ENCODE data around the gene LHFPL2. TPM values are rescaled to one million over a fixed set of nuclear protein-coding genes. Genes with fewer than 3 reads are reported as not detected.

LHFPL2 gene
- total and polyA plus RNA-seq, 9 donors = 38.0 to 90.9 (median 53.3) TPM

DNA sequence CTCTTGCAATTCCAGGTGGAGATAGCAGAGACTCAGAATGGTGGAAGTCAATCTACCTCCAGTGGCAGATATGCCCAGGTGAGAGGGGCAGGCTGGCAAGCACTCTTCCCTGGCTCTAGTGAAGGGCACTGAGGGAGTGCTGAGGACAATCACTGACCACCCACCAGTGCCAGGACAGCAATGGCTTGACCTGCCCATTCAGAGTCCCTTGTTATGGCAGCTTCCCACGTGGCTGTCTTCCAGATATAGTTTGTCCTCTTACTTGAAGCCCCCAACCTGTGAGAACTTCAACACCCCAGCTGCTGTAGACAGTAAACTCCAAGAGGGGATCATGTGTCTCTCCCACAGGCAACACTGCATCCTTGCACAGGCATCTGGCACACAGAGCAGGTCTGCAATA, 104.7 kb downstream of the LHFPL2 start:
- Histone ChIP-seq H3K9me3 (replicated peaks; ENCODE audit: control insufficient read depth, low read depth, low read length) (no peaks in the 10 kb centered on the region), H3K27ac (ENCODE audit: low read length) (peak overlapping the region; percentile 85), H3K4me3 (ENCODE audit: low read length) (no peak overlapping the region), H3K4me1 (ENCODE audit: control insufficient read depth, insufficient read depth, low read length) (peaks cover 80% of the 10 kb centered on the region), H3K36me3 (ENCODE audit: control insufficient read depth, insufficient read depth, low read length) (peaks cover 12% of the 10 kb centered on the region), H3K27me3 (ENCODE audit: control insufficient read depth, insufficient read depth, low read length) (no peaks in the 10 kb centered on the region)
- WGBS (ENCODE audit: insufficient coverage) = 38% methylated on average over 1 of the region's 1 CpG
- no peak for DNase-seq

DNA sequence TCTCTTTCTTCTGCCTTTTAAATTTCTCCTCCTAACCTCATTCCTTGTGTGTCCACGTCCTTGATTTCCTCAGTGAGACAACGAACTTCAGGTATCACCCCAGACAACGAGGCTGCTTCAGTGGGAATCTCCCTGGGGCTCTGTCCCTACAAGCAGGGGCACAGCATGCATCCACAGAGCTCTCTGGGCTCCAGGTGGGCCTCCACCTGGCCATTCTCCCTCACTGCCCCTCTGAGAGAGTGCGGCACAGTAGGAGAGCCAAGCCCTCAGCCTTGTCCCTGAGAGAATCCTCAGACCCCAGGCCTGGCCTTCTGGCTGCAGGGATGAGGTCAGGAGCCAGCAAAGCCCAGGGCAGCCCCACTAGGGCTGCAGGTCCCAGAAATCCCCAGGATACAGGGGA, 105.3 kb downstream of the LHFPL2 start:
- WGBS (ENCODE audit: insufficient coverage) = 67% methylated on average over 4 of the region's 4 CpGs
- Histone ChIP-seq H3K27ac (ENCODE audit: low read length) (peak overlapping the region; percentile 85), H3K9me3 (replicated peaks; ENCODE audit: control insufficient read depth, low read depth, low read length) (no peaks in the 10 kb centered on the region), H3K4me1 (ENCODE audit: control insufficient read depth, insufficient read depth, low read length) (peaks cover 75% of the 10 kb centered on the region), H3K27me3 (ENCODE audit: control insufficient read depth, insufficient read depth, low read length) (no peaks in the 10 kb centered on the region), H3K4me3 (ENCODE audit: low read length) (no peak overlapping the region), H3K36me3 (ENCODE audit: control insufficient read depth, insufficient read depth, low read length) (peaks cover 11% of the 10 kb centered on the region)
- DNase-seq = no peak

DNA sequence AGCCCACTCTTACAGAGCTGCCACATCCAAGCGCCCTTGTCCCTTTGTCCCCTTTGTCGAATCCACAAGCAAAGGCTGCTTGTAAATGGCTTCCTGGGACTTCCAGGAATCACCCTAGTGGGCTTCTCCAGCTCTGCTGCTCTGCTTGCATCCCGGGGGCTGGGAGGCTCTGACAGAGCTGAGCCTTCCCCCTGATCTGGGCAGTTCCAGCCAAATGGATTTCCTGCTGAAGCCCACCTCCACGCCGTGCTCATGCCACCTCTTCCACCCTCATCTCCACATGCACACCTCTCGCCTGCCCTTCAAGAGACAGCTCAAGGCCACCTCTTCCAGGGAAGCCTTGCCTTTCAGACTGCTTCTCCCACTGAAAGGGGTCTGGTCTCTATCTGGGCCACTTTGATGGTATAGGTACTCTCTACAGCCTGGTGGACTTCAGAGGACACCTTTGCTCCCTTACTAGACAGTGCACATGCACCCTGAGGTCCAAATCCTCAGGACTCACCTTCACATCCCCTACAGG, 106.2 kb downstream of the LHFPL2 start:
- Histone ChIP-seq H3K36me3 (ENCODE audit: control insufficient read depth, insufficient read depth, low read length) (peaks cover 11% of the 10 kb centered on the region), H3K27ac (ENCODE audit: low read length) (no peak overlapping the region), H3K4me1 (ENCODE audit: control insufficient read depth, insufficient read depth, low read length) (peaks cover 72% of the 10 kb centered on the region), H3K27me3 (ENCODE audit: control insufficient read depth, insufficient read depth, low read length) (no peaks in the 10 kb centered on the region), H3K4me3 (ENCODE audit: low read length) (no peak overlapping the region), H3K9me3 (replicated peaks; ENCODE audit: control insufficient read depth, low read depth, low read length) (no peaks in the 10 kb centered on the region)
- DNase-seq = no peak
- WGBS (ENCODE audit: insufficient coverage) = 65% methylated on average over 5 of the region's 6 CpGs

DNA sequence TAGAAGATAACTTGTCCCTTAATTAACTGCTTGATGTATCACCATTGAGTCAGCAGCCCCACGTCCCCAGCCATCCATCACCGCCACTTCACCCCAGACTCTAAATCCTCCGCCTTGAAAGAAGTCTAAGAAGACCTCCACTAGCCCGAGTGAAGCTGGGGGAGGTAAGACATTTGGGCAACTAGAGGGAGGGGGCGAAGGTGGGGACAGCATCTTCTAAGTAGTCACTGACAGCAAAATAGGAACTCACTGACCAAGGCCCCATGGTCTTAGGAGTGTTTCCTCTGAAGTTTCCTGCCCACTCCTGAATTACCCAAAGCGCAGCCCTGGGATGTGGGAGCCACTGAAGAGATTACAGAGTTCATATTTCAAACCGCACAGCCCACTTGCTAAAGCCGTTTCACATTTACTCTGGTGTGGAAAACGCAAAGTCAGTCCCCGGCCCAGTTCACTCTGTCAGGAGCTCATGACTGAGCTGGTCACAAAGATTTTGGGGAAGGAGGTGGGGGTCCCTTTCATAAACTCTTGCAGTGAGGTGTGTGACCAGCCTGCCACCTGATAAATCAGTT, 107.4 kb downstream of the LHFPL2 start:
- Histone ChIP-seq H3K9me3 (replicated peaks; ENCODE audit: control insufficient read depth, low read depth, low read length) (no peaks in the 10 kb centered on the region), H3K4me1 (ENCODE audit: control insufficient read depth, insufficient read depth, low read length) (peaks cover 68% of the 10 kb centered on the region), H3K27ac (ENCODE audit: low read length) (peak overlapping the region; percentile 57), H3K36me3 (ENCODE audit: control insufficient read depth, insufficient read depth, low read length) (peaks cover 11% of the 10 kb centered on the region), H3K4me3 (ENCODE audit: low read length) (no peak overlapping the region), H3K27me3 (ENCODE audit: control insufficient read depth, insufficient read depth, low read length) (no peaks in the 10 kb centered on the region)
- WGBS (ENCODE audit: insufficient coverage) = 11% methylated on average over 3 of the region's 10 CpGs
- DNase-seq = no peak

DNA sequence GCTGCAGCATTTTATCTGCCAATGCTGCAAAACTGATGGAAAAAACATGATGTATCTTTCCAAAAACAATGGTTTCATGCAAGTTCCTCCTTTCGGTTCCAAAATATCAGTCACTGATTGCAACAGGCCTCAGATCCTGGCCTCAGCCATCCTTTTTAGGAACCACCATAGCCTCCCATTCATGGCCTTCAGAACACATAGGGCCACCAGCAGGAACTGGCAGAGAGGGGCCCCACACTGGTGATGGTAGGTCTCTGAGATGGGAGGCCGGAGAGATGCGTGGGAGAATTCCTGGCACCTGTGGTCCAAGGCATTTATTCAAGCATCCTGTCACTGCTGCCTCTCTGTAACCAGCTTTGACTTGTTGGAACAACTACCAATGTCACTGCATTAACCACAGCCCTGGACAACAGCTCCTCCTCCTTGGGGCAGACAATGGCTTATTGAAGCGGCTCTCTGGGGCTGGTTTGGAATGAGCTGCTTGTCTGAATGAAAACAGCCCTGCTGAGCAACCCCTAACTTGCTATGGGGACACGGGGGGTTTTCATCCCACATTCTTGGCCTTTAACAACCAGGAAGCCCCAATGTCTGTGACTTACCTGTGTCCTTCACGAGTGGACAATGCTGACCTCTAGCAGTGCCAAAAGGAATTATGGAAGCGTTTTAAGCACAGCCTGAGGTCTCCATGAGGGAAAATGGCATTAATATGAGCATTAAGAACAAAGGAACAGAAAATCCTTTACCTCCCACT, 108.1 kb downstream of the LHFPL2 start:
- Histone ChIP-seq H3K4me1 (ENCODE audit: control insufficient read depth, insufficient read depth, low read length) (peaks cover 66% of the 10 kb centered on the region), H3K27ac (ENCODE audit: low read length) (peak overlapping the region; percentile 57), H3K4me3 (ENCODE audit: low read length) (no peak overlapping the region), H3K36me3 (ENCODE audit: control insufficient read depth, insufficient read depth, low read length) (peaks cover 11% of the 10 kb centered on the region), H3K27me3 (ENCODE audit: control insufficient read depth, insufficient read depth, low read length) (no peaks in the 10 kb centered on the region), H3K9me3 (replicated peaks; ENCODE audit: control insufficient read depth, low read depth, low read length) (no peaks in the 10 kb centered on the region)
- 50% methylated on average over 2 of the region's 7 CpGs for WGBS (ENCODE audit: insufficient coverage)
- DNase-seq = peak; percentile 88

DNA sequence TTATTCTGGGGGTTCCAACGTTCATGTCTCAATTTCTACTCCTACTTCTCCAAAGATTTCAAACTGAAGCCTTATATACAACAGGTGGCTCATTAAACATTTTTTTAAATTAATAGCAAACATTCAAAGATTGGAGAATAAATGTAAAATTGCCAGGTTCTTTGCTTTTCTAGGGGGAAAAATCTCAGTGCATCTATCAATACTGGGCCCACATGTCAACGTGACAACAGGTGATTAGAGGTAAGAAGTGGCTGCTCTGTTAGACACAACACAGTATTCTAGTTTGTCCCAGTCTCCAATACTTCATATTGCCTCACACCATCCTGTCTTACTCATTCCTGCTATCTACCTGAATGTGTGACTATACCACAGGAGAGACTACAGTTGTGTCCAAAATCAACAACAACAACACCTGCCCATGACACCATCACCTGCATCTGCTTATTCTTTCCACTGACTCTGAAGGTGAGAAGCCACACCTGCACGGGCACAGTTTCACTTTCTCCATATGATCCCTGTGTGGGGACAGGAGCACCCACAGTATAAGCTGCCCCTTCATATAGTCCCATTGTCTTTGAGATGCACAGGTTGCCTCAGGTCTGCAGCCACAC, 110.2 kb downstream of the LHFPL2 start:
- WGBS (ENCODE audit: insufficient coverage) = 100% methylated on average over 1 of the region's 3 CpGs
- Histone ChIP-seq H3K27ac (ENCODE audit: low read length) (no peak overlapping the region), H3K9me3 (replicated peaks; ENCODE audit: control insufficient read depth, low read depth, low read length) (no peaks in the 10 kb centered on the region), H3K4me3 (ENCODE audit: low read length) (no peak overlapping the region), H3K36me3 (ENCODE audit: control insufficient read depth, insufficient read depth, low read length) (peaks cover 12% of the 10 kb centered on the region), H3K4me1 (ENCODE audit: control insufficient read depth, insufficient read depth, low read length) (peaks cover 60% of the 10 kb centered on the region), H3K27me3 (ENCODE audit: control insufficient read depth, insufficient read depth, low read length) (no peaks in the 10 kb centered on the region)
- DNase-seq = no peak

DNA sequence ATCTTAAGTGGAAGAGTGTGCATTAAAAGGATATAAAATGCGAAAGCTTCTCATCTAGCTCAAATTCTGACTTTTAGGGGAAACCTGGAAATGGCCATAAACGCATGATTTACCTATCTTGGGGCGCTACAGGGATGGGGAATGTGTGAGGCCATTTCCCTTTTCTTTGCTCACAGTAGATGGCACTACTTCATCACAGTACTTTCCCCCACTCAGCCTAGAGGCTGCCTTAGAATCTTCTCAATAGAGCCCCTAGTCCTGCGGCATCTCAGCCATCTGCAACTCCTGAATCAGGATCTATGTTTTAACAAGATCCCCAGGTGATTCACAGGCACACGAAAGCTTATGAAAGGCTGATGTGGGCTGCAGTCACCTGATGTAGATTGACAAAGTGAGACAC, 110.8 kb downstream of the LHFPL2 start:
- H3K4me1 ChIP-seq (ENCODE audit: control insufficient read depth, insufficient read depth, low read length) = peaks cover 55% of the 10 kb centered on the region

DNA sequence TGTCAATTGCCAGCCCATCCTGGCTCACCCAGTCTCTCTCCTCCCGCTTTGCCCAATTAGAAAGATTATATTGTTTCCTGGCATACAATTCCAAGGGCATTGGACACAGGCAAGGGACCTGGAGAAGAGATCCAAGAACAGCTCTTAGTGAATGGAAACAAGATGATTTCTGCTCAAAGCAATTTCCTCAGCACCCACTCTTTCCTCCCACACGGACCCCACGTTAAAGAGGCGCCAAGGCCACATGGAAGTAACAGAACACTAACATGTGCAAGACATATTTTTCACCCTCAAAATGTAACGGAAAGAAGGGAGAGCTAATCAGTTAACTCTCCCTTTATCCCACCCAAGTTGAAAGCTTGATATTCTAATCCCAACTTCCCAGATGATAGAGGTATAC, 111.2 kb downstream of the LHFPL2 start:
- H3K9me3 ChIP-seq (replicated peaks; ENCODE audit: control insufficient read depth, low read depth, low read length) = no peaks in the 10 kb centered on the region
- H3K4me1 ChIP-seq (ENCODE audit: control insufficient read depth, insufficient read depth, low read length) = peaks cover 50% of the 10 kb centered on the region
- H3K4me3 ChIP-seq (ENCODE audit: low read length) = no peak overlapping the region
- no peaks in the 10 kb centered on the region for H3K27me3 ChIP-seq (ENCODE audit: control insufficient read depth, insufficient read depth, low read length)
- peaks cover 8% of the 10 kb centered on the region for H3K36me3 ChIP-seq (ENCODE audit: control insufficient read depth, insufficient read depth, low read length)
- no peak overlapping the region for H3K27ac ChIP-seq (ENCODE audit: low read length)
- DNase-seq = no peak
- WGBS (ENCODE audit: insufficient coverage) = no CpG with 5 or more reads among the region's 5 CpGs

More for the DNA sequence above, 110.8 kb downstream of the LHFPL2 start:
- H3K27me3 ChIP-seq (ENCODE audit: control insufficient read depth, insufficient read depth, low read length) = no peaks in the 10 kb centered on the region
- peak; percentile 86 for DNase-seq
- no peak overlapping the region for H3K27ac ChIP-seq (ENCODE audit: low read length)
- no peaks in the 10 kb centered on the region for H3K9me3 ChIP-seq (replicated peaks; ENCODE audit: control insufficient read depth, low read depth, low read length)
- H3K36me3 ChIP-seq (ENCODE audit: control insufficient read depth, insufficient read depth, low read length) = peaks cover 8% of the 10 kb centered on the region
- H3K4me3 ChIP-seq (ENCODE audit: low read length) = no peak overlapping the region
- WGBS (ENCODE audit: insufficient coverage) = 35% methylated on average over 2 of the region's 5 CpGs

DNA sequence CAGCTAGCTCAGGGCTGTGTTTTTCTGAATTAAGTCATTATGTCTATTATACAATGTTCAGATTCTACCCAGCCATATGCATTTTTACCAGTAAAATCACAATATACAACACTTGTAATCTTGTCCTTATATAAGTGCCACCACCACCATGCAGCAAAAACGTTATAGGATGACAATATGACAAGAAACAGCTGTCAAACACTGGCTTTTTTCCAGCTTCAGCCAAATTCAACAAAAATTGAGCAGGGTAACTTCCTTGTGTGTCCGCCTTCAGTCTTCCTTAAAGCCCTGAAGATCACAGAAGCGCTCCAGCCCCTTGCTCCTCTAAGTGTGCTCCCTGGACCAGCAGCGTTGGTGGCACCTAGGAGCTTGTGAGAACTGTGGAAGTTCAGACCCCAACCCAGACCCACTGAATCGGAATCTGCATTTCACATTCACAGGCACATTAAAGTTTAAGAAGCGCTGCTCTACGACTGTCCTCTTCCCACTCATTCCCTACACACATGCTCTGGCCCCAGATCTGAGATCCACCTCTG, 111.8 kb downstream of the LHFPL2 start:
- H3K4me3 ChIP-seq (ENCODE audit: low read length) = no peak overlapping the region
- peaks cover 6% of the 10 kb centered on the region for H3K36me3 ChIP-seq (ENCODE audit: control insufficient read depth, insufficient read depth, low read length)
- WGBS (ENCODE audit: insufficient coverage) = 52% methylated on average over 7 of the region's 7 CpGs
- no peaks in the 10 kb centered on the region for H3K9me3 ChIP-seq (replicated peaks; ENCODE audit: control insufficient read depth, low read depth, low read length)
- H3K27me3 ChIP-seq (ENCODE audit: control insufficient read depth, insufficient read depth, low read length) = no peaks in the 10 kb centered on the region
- no peak for DNase-seq
- peaks cover 45% of the 10 kb centered on the region for H3K4me1 ChIP-seq (ENCODE audit: control insufficient read depth, insufficient read depth, low read length)
- no peak overlapping the region for H3K27ac ChIP-seq (ENCODE audit: low read length)

DNA sequence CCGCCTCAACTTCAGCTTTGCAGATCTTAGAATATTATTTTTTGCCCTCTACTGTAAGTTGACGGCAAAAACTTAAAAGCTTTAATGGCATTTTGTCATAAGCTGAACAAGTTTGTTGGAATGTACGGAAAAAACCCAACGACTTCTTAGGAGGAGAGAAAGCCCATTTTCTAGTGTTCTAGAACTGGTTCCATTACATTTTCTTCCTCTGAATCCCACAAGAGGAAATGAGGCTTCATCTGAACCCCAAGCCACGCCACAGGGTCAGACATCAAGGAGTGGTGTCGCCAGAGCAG, 113.7 kb downstream of the LHFPL2 start:
- H3K9me3 ChIP-seq (replicated peaks; ENCODE audit: control insufficient read depth, low read depth, low read length) = no peaks in the 10 kb centered on the region
- H3K4me3 ChIP-seq (ENCODE audit: low read length) = no peak overlapping the region
- WGBS (ENCODE audit: insufficient coverage) = 68% methylated on average over 3 of the region's 6 CpGs
- no peak overlapping the region for H3K27ac ChIP-seq (ENCODE audit: low read length)
- H3K4me1 ChIP-seq (ENCODE audit: control insufficient read depth, insufficient read depth, low read length) = peaks cover 29% of the 10 kb centered on the region
- peaks cover 10% of the 10 kb centered on the region for H3K36me3 ChIP-seq (ENCODE audit: control insufficient read depth, insufficient read depth, low read length)
- no peak for DNase-seq
- no peaks in the 10 kb centered on the region for H3K27me3 ChIP-seq (ENCODE audit: control insufficient read depth, insufficient read depth, low read length)

All from muscle of leg (tissue), 11 donors.